ENCODE results near the gene PEF1. TPM values are rescaled to one million over a fixed set of nuclear protein-coding genes. Genes with fewer than 3 reads are reported as not detected.

The PEF1 gene
- polyA plus RNA-seq, 3 donors: 36.6 to 81.7 (median 70.7) TPM

DNA sequence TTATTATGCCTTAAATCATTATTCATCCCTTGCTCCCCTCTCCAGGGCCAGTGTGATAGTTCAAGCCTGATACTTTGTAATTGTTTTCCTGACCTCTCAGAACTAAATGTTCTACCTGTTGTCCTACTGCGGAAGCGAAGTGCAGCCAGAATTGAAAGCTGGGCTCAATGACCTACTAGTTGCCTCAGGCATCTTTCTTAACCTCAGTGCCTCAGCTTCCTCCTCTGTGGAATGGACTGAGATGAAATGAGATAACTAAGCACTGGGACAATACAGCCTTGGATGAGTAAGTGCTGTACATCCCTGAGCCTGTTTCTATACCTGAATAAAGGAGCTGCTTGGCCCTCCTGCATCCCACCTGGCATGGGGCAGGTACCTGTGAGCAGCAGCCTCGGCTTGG, 32.7 kb upstream of the PEF1 start:
- Histone ChIP-seq H3K9ac (ENCODE audit: insufficient read depth, low read length, poor library complexity, severe bottlenecking) (no peak overlapping the region), H3K27me3 (ENCODE audit: control insufficient read depth in 2 of 2, insufficient read depth in 2 of 2, low read length in 2 of 2) (no peaks in the 10 kb centered on the region), H3K36me3 (replicated peaks in 1 of 2; ENCODE audit: control insufficient read depth in 1 of 2, insufficient read depth in 2 of 2, low read length in 2 of 2) (no peaks in the 10 kb centered on the region), H3K9me3 (replicated peaks in 1 of 2; ENCODE audit: control insufficient read depth in 1 of 2, insufficient read depth in 1 of 2, low read length in 2 of 2) (no peaks in the 10 kb centered on the region), H3K4me1 (ENCODE audit: control insufficient read depth in 1 of 2, insufficient read depth in 2 of 2, low read length in 2 of 2) (no peaks in the 10 kb centered on the region), H3K4me2 (replicated peaks; ENCODE audit: extremely low read depth, low read length, poor library complexity, severe bottlenecking) (no peak overlapping the region), H2AFZ (ENCODE audit: insufficient read depth, low read depth, low read length, poor library complexity, severe bottlenecking) (no peak overlapping the region), H3K79me2 (ENCODE audit: insufficient read depth, low read length) (no peaks in the 10 kb centered on the region), H3K27ac (ENCODE audit: low read depth in 1 of 2, low read length in 2 of 2) (no peak overlapping the region), H4K20me1 (ENCODE audit: insufficient read depth, low read length) (no peaks in the 10 kb centered on the region), H3K4me3 (replicated peaks in 1 of 3; ENCODE audit: low read depth in 2 of 3, low read length in 3 of 3) (no peak overlapping the region)
- no peaks in the 10 kb centered on the region for H3K4me1 Mint-ChIP-seq
- H3K9me3 Mint-ChIP-seq: no peaks in the 10 kb centered on the region
- H3K36me3 Mint-ChIP-seq: no peaks in the 10 kb centered on the region
- 73% methylated on average over 3 of the region's 3 CpGs for WGBS (ENCODE audit: insufficient coverage)
- no peak overlapping the region for H3K27ac Mint-ChIP-seq
- peaks cover 2 to 10% (median 8%) of the 10 kb centered on the region in 3 donors for H3K27me3 Mint-ChIP-seq (ENCODE audit: low read depth in 3 of 3)
- no peak overlapping the region for H3K4me3 Mint-ChIP-seq
- intact Hi-C loops (cut with micrococcal nuclease): no loop called here
- no peak for DNase-seq
- TF ChIP-seq, protein P1, sequence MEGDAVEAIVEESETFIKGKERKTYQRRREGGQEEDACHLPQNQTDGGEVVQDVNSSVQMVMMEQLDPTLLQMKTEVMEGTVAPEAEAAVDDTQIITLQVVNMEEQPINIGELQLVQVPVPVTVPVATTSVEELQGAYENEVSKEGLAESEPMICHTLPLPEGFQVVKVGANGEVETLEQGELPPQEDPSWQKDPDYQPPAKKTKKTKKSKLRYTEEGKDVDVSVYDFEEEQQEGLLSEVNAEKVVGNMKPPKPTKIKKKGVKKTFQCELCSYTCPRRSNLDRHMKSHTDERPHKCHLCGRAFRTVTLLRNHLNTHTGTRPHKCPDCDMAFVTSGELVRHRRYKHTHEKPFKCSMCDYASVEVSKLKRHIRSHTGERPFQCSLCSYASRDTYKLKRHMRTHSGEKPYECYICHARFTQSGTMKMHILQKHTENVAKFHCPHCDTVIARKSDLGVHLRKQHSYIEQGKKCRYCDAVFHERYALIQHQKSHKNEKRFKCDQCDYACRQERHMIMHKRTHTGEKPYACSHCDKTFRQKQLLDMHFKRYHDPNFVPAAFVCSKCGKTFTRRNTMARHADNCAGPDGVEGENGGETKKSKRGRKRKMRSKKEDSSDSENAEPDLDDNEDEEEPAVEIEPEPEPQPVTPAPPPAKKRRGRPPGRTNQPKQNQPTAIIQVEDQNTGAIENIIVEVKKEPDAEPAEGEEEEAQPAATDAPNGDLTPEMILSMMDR (IDR thresholded peaks at IDR 0.05): no peak

DNA sequence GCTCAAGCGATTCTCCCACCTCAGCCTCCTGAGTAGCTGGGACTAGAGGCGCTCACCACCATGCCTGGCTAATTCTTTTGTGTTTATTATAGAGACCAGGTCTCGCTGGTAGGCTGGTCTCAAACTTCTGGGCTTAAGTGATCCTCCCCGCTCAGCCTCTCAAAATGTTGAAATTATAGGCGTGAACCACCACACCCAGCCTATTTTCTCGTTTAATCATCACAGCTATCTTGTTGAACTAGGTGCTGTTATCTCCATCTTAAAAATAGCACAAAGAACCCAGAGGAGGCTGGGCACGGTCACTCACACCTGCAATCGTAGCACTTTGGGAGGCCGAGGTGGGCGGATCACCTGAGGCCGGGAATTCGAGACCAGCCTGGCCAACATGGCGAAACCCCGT, 31.1 kb upstream of the PEF1 start:
- H3K9ac ChIP-seq (ENCODE audit: insufficient read depth, low read length, poor library complexity, severe bottlenecking): no peak overlapping the region
- TF ChIP-seq, protein P1 (IDR thresholded peaks at IDR 0.05): no peak
- no peak overlapping the region for H3K4me2 ChIP-seq (replicated peaks; ENCODE audit: extremely low read depth, low read length, poor library complexity, severe bottlenecking)
- no peak for DNase-seq
- no peak overlapping the region for H2AFZ ChIP-seq (ENCODE audit: insufficient read depth, low read depth, low read length, poor library complexity, severe bottlenecking)
- no peaks in the 10 kb centered on the region for H3K36me3 ChIP-seq (replicated peaks in 1 of 2; ENCODE audit: control insufficient read depth in 1 of 2, insufficient read depth in 2 of 2, low read length in 2 of 2)
- H4K20me1 ChIP-seq (ENCODE audit: insufficient read depth, low read length): no peaks in the 10 kb centered on the region
- Mint-ChIP-seq H3K36me3 (no peaks in the 10 kb centered on the region), H3K27me3 (ENCODE audit: low read depth in 3 of 3) (peaks cover 2 to 17% (median 16%) of the 10 kb centered on the region in 3 donors), H3K9me3 (no peaks in the 10 kb centered on the region), H3K4me1 (no peaks in the 10 kb centered on the region), H3K27ac (no peak overlapping the region), H3K4me3 (no peak overlapping the region)
- no peaks in the 10 kb centered on the region for H3K4me1 ChIP-seq (ENCODE audit: control insufficient read depth in 1 of 2, insufficient read depth in 2 of 2, low read length in 2 of 2)
- H3K79me2 ChIP-seq (ENCODE audit: insufficient read depth, low read length): no peaks in the 10 kb centered on the region
- 94% methylated on average over 9 of the region's 14 CpGs for WGBS (ENCODE audit: insufficient coverage)
- intact Hi-C loops (cut with micrococcal nuclease): no loop called here
- H3K4me3 ChIP-seq (replicated peaks in 1 of 3; ENCODE audit: low read depth in 2 of 3, low read length in 3 of 3): no peak overlapping the region
- peaks cover 0 to 3% of the 10 kb centered on the region in 2 donors for H3K27me3 ChIP-seq (ENCODE audit: control insufficient read depth in 2 of 2, insufficient read depth in 2 of 2, low read length in 2 of 2)
- H3K27ac ChIP-seq (ENCODE audit: low read depth in 1 of 2, low read length in 2 of 2): no peak overlapping the region
- no peaks in the 10 kb centered on the region for H3K9me3 ChIP-seq (replicated peaks in 1 of 2; ENCODE audit: control insufficient read depth in 1 of 2, insufficient read depth in 1 of 2, low read length in 2 of 2)
